Measurements from ENCODE around the gene TBC1D9. TPM values are rescaled to one million over a fixed set of nuclear protein-coding genes. Genes with fewer than 3 reads are reported as not detected.

TBC1D9 gene
- total RNA-seq, 2 donors from 2014 or later = 0.05 to 0.33 TPM

GRCh38 chr4:140611854-140612253, 144.3 kb downstream of the TBC1D9 start:
- Mint-ChIP-seq H3K4me1 (ENCODE audit: low read depth in 2 of 2) (no peaks in the 10 kb centered on the region), H3K9me3 (no peaks in the 10 kb centered on the region), H3K4me3 (no peak overlapping the region), H3K27me3 (peaks cover 2 to 5% of the 10 kb centered on the region in 2 donors), H3K36me3 (no peaks in the 10 kb centered on the region), H3K27ac (no peak overlapping the region)
- ATAC-seq = no peak
- no peak for DNase-seq (ENCODE audit: low spot score)

- Mint-ChIP-seq H3K4me3 (no peak overlapping the region), H3K27me3 (peaks cover 7 to 8% of the 10 kb centered on the region in 2 donors), H3K36me3 (no peaks in the 10 kb centered on the region), H3K9me3 (no peaks in the 10 kb centered on the region), H3K27ac (no peak overlapping the region), H3K4me1 (ENCODE audit: low read depth in 2 of 2) (no peaks in the 10 kb centered on the region)
- DNase-seq (ENCODE audit: low spot score) (no peak), ATAC-seq (no peak)
These were observed 146.4 kb downstream of the TBC1D9 start for GRCh38 chr4:140609548-140610425.

- no peaks in the 10 kb centered on the region for H3K36me3 Mint-ChIP-seq
- H3K27me3 Mint-ChIP-seq = peaks cover 8% of the 10 kb centered on the region in 2 donors
- H3K27ac Mint-ChIP-seq = no peak overlapping the region
- no peak overlapping the region for H3K4me3 Mint-ChIP-seq
- ATAC-seq (no peak), DNase-seq (ENCODE audit: low spot score) (no peak)
- no peaks in the 10 kb centered on the region for H3K9me3 Mint-ChIP-seq
- H3K4me1 Mint-ChIP-seq (ENCODE audit: low read depth in 2 of 2) = no peaks in the 10 kb centered on the region
These were observed 148.3 kb downstream of the TBC1D9 start for GRCh38 chr4:140607852-140608251.

GRCh38 chr4:140604544-140604943, 151.6 kb downstream of the TBC1D9 start:
- no peak for DNase-seq (ENCODE audit: low spot score)
- Mint-ChIP-seq H3K9me3 (no peaks in the 10 kb centered on the region), H3K4me3 (no peak overlapping the region), H3K4me1 (ENCODE audit: low read depth in 2 of 2) (no peaks in the 10 kb centered on the region), H3K36me3 (no peaks in the 10 kb centered on the region), H3K27me3 (peaks cover 14 to 17% of the 10 kb centered on the region in 2 donors), H3K27ac (no peak overlapping the region)
- no peak for ATAC-seq

- Mint-ChIP-seq H3K4me3 (no peak overlapping the region), H3K27me3 (peaks cover 12 to 29% of the 10 kb centered on the region in 2 donors), H3K4me1 (ENCODE audit: low read depth in 2 of 2) (no peaks in the 10 kb centered on the region), H3K9me3 (no peaks in the 10 kb centered on the region), H3K27ac (no peak overlapping the region), H3K36me3 (no peaks in the 10 kb centered on the region)
- ATAC-seq (peak in 1 of 2 donors; percentile 7), DNase-seq (ENCODE audit: low spot score) (no peak)
These were observed 152.9 kb downstream of the TBC1D9 start for GRCh38 chr4:140603286-140603685.

GRCh38 chr4:140602714-140603113, 153.5 kb downstream of the TBC1D9 start:
- H3K36me3 Mint-ChIP-seq = no peaks in the 10 kb centered on the region
- DNase-seq (ENCODE audit: low spot score) (no peak), ATAC-seq (peak in 1 of 2 donors; percentile 55)
- no peaks in the 10 kb centered on the region for H3K9me3 Mint-ChIP-seq
- H3K27ac Mint-ChIP-seq = no peak overlapping the region
- peaks cover 12 to 33% of the 10 kb centered on the region in 2 donors for H3K27me3 Mint-ChIP-seq
- no peaks in the 10 kb centered on the region for H3K4me1 Mint-ChIP-seq (ENCODE audit: low read depth in 2 of 2)
- H3K4me3 Mint-ChIP-seq = no peak overlapping the region

- DNase-seq (ENCODE audit: low spot score) (no peak), ATAC-seq (no peak)
- no peaks in the 10 kb centered on the region for H3K9me3 Mint-ChIP-seq
- no peaks in the 10 kb centered on the region for H3K4me1 Mint-ChIP-seq (ENCODE audit: low read depth in 2 of 2)
- no peak overlapping the region for H3K27ac Mint-ChIP-seq
- H3K4me3 Mint-ChIP-seq = no peak overlapping the region
- no peaks in the 10 kb centered on the region for H3K36me3 Mint-ChIP-seq
- H3K27me3 Mint-ChIP-seq = peaks cover 9 to 25% of the 10 kb centered on the region in 2 donors
These were observed 155.8 kb downstream of the TBC1D9 start for GRCh38 chr4:140600408-140600807.

- no peak for ATAC-seq
- no peak for DNase-seq (ENCODE audit: low spot score)
- H3K36me3 Mint-ChIP-seq = no peaks in the 10 kb centered on the region
These were observed 161.1 kb downstream of the TBC1D9 start for GRCh38 chr4:140595065-140595464.

GRCh38 chr4:140584439-140584838, 171.7 kb downstream of the TBC1D9 start:
- no peak overlapping the region for H3K27ac Mint-ChIP-seq
- DNase-seq (ENCODE audit: low spot score) (no peak), ATAC-seq (no peak)
- peaks cover 0 to 16% of the 10 kb centered on the region in 2 donors for H3K27me3 Mint-ChIP-seq
- no peaks in the 10 kb centered on the region for H3K4me1 Mint-ChIP-seq (ENCODE audit: low read depth in 2 of 2)
- no peak overlapping the region for H3K4me3 Mint-ChIP-seq
- no peaks in the 10 kb centered on the region for H3K9me3 Mint-ChIP-seq
- no peaks in the 10 kb centered on the region for H3K36me3 Mint-ChIP-seq

More at GRCh38 chr4:140595065-140595464, 161.1 kb downstream of the TBC1D9 start:
- Mint-ChIP-seq H3K9me3 (no peaks in the 10 kb centered on the region), H3K4me1 (ENCODE audit: low read depth in 2 of 2) (no peaks in the 10 kb centered on the region), H3K27ac (no peak overlapping the region), H3K27me3 (peaks cover 26 to 44% of the 10 kb centered on the region in 2 donors), H3K4me3 (no peak overlapping the region)

GRCh38 chr4:140581078-140581477, 175.1 kb downstream of the TBC1D9 start:
- ATAC-seq = no peak
- no peak for DNase-seq (ENCODE audit: low spot score)
- peaks cover 21 to 29% of the 10 kb centered on the region in 2 donors for H3K27me3 Mint-ChIP-seq
- no peaks in the 10 kb centered on the region for H3K36me3 Mint-ChIP-seq
- H3K27ac Mint-ChIP-seq = no peak overlapping the region
- H3K4me3 Mint-ChIP-seq = no peak overlapping the region
- no peaks in the 10 kb centered on the region for H3K9me3 Mint-ChIP-seq
- H3K4me1 Mint-ChIP-seq (ENCODE audit: low read depth in 2 of 2) = no peaks in the 10 kb centered on the region

GRCh38 chr4:140579278-140579677, 176.9 kb downstream of the TBC1D9 start:
- H3K4me3 Mint-ChIP-seq = no peak overlapping the region

GRCh38 chr4:140575489-140575888, 180.7 kb downstream of the TBC1D9 start:
- H3K27ac Mint-ChIP-seq = no peak overlapping the region
- no peaks in the 10 kb centered on the region for H3K4me1 Mint-ChIP-seq (ENCODE audit: low read depth in 2 of 2)

More at GRCh38 chr4:140579278-140579677, 176.9 kb downstream of the TBC1D9 start:
- no peaks in the 10 kb centered on the region for H3K9me3 Mint-ChIP-seq
- no peaks in the 10 kb centered on the region for H3K4me1 Mint-ChIP-seq (ENCODE audit: low read depth in 2 of 2)
- H3K27ac Mint-ChIP-seq = no peak overlapping the region
- ATAC-seq = no peak
- no peak for DNase-seq (ENCODE audit: low spot score)
- peaks cover 21 to 35% of the 10 kb centered on the region in 2 donors for H3K27me3 Mint-ChIP-seq
- H3K36me3 Mint-ChIP-seq = no peaks in the 10 kb centered on the region

GRCh38 chr4:140571620-140572019, 184.6 kb downstream of the TBC1D9 start:
- DNase-seq (ENCODE audit: low spot score) = no peak
- Mint-ChIP-seq H3K27ac (no peak overlapping the region), H3K4me1 (ENCODE audit: low read depth in 2 of 2) (peaks cover 5 to 6% of the 10 kb centered on the region in 2 donors), H3K36me3 (peaks cover 16% of the 10 kb centered on the region), H3K9me3 (no peaks in the 10 kb centered on the region), H3K4me3 (no peak overlapping the region), H3K27me3 (peaks cover 45 to 48% of the 10 kb centered on the region in 2 donors)
- no peak for ATAC-seq

More at GRCh38 chr4:140575489-140575888, 180.7 kb downstream of the TBC1D9 start:
- Mint-ChIP-seq H3K27me3 (peaks cover 35 to 57% of the 10 kb centered on the region in 2 donors), H3K36me3 (peaks cover 5% of the 10 kb centered on the region), H3K4me3 (no peak overlapping the region), H3K9me3 (no peaks in the 10 kb centered on the region)
- ATAC-seq = no peak
- no peak for DNase-seq (ENCODE audit: low spot score)

Measured in natural killer cell treated with Interleukin-12 subunit alpha and Interleukin-12 subunit beta and Interleukin-15 and Interleukin-18, amount 100 ng/mL, for 72 hours (primary cell).